Anterior cingulate cortex (tissue), 58 donors: Measurements from ENCODE around the gene RIPK4.

Source experiments
- DNase-seq, 58 donors: peaks; one replicate each; lab custom pipeline; 2025; lab: John Stamatoyannopoulos, UW

RIPK4 gene

GRCh38 chr21:41770901-41771624 lies 4.2 kb upstream of the RIPK4 start:
- DNase-seq, result no peak

GRCh38 chr21:41769933-41770332 lies 3.1 kb upstream of the RIPK4 start:
- DNase-seq, result no peak

GRCh38 chr21:41769521-41769920 lies 2.7 kb upstream of the RIPK4 start:
- DNase-seq, result no peak

GRCh38 chr21:41769111-41769510 lies 2.3 kb upstream of the RIPK4 start:
- DNase-seq, result no peak

- no peak for DNase-seq
Measured at GRCh38 chr21:41768437-41769042, 1.7 kb upstream of the RIPK4 start.

GRCh38 chr21:41767606-41768436 lies 969 bp upstream of the RIPK4 start:
- DNase-seq, result no peak

GRCh38 chr21:41765973-41766882 lies 624 bp downstream of the RIPK4 start:
- DNase-seq, result no peak

GRCh38 chr21:41765420-41765821 lies 1.4 kb downstream of the RIPK4 start:
- no peak for DNase-seq

- no peak for DNase-seq
Measured at GRCh38 chr21:41764558-41765419, 2.1 kb downstream of the RIPK4 start.

GRCh38 chr21:41763996-41764395 lies 2.9 kb downstream of the RIPK4 start:
- no peak for DNase-seq

GRCh38 chr21:41763398-41763931 lies 3.4 kb downstream of the RIPK4 start:
- no peak for DNase-seq

- no peak for DNase-seq
Measured at GRCh38 chr21:41762753-41763152, 4.1 kb downstream of the RIPK4 start.

GRCh38 chr21:41761934-41762635 lies 4.8 kb downstream of the RIPK4 start:
- DNase-seq, result no peak

GRCh38 chr21:41761211-41761933 lies 5.5 kb downstream of the RIPK4 start:
- DNase-seq, result no peak

- no peak for DNase-seq
Measured at GRCh38 chr21:41760411-41760810, 6.4 kb downstream of the RIPK4 start.

GRCh38 chr21:41759926-41760325 lies 6.9 kb downstream of the RIPK4 start:
- DNase-seq, result no peak

- no peak for DNase-seq
Measured at GRCh38 chr21:41759214-41759840, 7.5 kb downstream of the RIPK4 start.
